Glutamatergic neuron (in vitro differentiated cells): ENCODE data around the gene ZNF579. TPM values are rescaled to one million over a fixed set of nuclear protein-coding genes. Genes with fewer than 3 reads are reported as not detected.

ENCODE experiments used
- DNase-seq: peaks from one replicate; pipeline ENCODE4 v3.0.0; 2022
- H3K27ac Mint-ChIP-seq: one replicate; pipeline ENCODE4 v1.8.0; 2020; ENCODE audit warnings: mild to moderate bottlenecking, mixed read lengths, inconsistent platforms; ENCODE audit not compliant: unreplicated experiment
- H3K27me3 Mint-ChIP-seq: one replicate; pipeline ENCODE4 v1.8.0; 2020; ENCODE audit warnings: mild to moderate bottlenecking, moderate library complexity, mixed read lengths, inconsistent platforms; ENCODE audit not compliant: unreplicated experiment
- H3K36me3 Mint-ChIP-seq: one replicate; pipeline ENCODE4 v1.8.0; 2020; ENCODE audit warnings: mild to moderate bottlenecking, mixed read lengths, inconsistent platforms; ENCODE audit not compliant: unreplicated experiment
- H3K4me1 Mint-ChIP-seq: one replicate; pipeline ENCODE4 v1.8.0; 2020; ENCODE audit warnings: mild to moderate bottlenecking, low read depth, mixed read lengths, inconsistent platforms; ENCODE audit not compliant: unreplicated experiment
- H3K4me3 Mint-ChIP-seq: one replicate; pipeline ENCODE4 v1.8.0; 2020; ENCODE audit warnings: mild to moderate bottlenecking, mixed read lengths, inconsistent platforms; ENCODE audit not compliant: unreplicated experiment
- H3K9me3 Mint-ChIP-seq: one replicate; pipeline ENCODE4 v1.8.0; 2020; ENCODE audit warnings: mild to moderate bottlenecking, moderate library complexity, mixed read lengths, inconsistent platforms; ENCODE audit not compliant: unreplicated experiment
- total RNA-seq: library from RNA; stranded (reverse); fragmentation: NEBNext Ultra II Directional; extraction: Animal tissue kit (Norgen Biotek cat#: 25700); gene quantifications from one replicate; pipeline ENCODE4 v1.2.1, GENCODE V29; 2021; ENCODE audit not compliant: unreplicated experiment
- TF ChIP-seq, protein P1 (sequence below): fragments of 200-600 bp; sonication (generic); IDR thresholded peaks from one replicate; pipeline ENCODE4 v1.5.0; 2021; ENCODE audit not compliant: partially characterized antibody, unreplicated experiment

Gene ZNF579
- total RNA-seq, 1 donor from 2014 or later = 48.9 TPM

DNA sequence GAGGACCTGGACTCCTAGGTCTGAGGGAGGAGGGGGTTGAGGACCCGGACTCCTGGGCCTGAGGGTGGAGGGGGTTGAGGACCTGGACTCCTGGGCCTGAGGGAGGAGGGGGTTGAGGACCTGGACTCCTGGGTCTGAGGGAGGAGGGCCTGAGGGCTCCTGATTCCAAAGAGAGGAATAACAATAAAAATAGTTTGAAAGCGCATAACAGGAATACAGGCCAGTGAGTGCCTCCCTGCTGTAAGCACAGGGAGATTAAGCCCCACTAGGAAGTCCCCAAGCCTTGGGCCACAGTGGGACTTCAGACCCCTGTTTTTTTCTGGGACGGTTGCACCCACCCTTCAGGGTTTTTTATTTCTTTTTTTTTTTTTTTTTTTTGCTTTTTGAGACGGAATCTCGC lies 42.5 kb downstream of the ZNF579 start:
- TF ChIP-seq, protein P1, sequence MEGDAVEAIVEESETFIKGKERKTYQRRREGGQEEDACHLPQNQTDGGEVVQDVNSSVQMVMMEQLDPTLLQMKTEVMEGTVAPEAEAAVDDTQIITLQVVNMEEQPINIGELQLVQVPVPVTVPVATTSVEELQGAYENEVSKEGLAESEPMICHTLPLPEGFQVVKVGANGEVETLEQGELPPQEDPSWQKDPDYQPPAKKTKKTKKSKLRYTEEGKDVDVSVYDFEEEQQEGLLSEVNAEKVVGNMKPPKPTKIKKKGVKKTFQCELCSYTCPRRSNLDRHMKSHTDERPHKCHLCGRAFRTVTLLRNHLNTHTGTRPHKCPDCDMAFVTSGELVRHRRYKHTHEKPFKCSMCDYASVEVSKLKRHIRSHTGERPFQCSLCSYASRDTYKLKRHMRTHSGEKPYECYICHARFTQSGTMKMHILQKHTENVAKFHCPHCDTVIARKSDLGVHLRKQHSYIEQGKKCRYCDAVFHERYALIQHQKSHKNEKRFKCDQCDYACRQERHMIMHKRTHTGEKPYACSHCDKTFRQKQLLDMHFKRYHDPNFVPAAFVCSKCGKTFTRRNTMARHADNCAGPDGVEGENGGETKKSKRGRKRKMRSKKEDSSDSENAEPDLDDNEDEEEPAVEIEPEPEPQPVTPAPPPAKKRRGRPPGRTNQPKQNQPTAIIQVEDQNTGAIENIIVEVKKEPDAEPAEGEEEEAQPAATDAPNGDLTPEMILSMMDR = no peak
- no peak for DNase-seq
- Mint-ChIP-seq H3K36me3 (peaks cover 11% of the 10 kb centered on the region), H3K4me3 (no peak overlapping the region), H3K9me3 (peaks cover 10% of the 10 kb centered on the region), H3K4me1 (peaks cover 8% of the 10 kb centered on the region), H3K27me3 (peaks cover 4% of the 10 kb centered on the region), H3K27ac (no peak overlapping the region)

DNA sequence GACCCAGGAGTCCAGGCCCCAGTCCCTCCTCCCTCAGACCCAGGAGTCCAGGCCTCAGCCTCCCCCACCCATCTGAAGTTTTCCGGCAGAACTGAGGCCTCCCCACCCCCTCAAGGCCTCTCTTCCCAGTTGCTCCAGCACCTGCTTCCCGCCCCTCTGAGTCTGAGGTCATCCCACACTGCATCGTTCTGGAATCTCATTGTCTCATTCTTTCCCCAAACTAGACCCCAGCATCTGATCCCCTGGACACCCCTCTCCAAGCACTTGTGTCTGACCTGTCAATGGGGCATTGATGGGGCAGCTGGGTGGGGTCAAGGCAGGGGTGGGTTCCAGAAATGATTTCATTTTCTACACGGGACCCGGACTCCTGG lies 42.9 kb downstream of the ZNF579 start:
- H3K36me3 Mint-ChIP-seq = peaks cover 11% of the 10 kb centered on the region
- no peak overlapping the region for H3K4me3 Mint-ChIP-seq
- peaks cover 10% of the 10 kb centered on the region for H3K9me3 Mint-ChIP-seq
- TF ChIP-seq, protein P1 = no peak
- H3K27me3 Mint-ChIP-seq = peaks cover 4% of the 10 kb centered on the region
- no peak for DNase-seq
- H3K4me1 Mint-ChIP-seq = peaks cover 8% of the 10 kb centered on the region
- H3K27ac Mint-ChIP-seq = no peak overlapping the region

DNA sequence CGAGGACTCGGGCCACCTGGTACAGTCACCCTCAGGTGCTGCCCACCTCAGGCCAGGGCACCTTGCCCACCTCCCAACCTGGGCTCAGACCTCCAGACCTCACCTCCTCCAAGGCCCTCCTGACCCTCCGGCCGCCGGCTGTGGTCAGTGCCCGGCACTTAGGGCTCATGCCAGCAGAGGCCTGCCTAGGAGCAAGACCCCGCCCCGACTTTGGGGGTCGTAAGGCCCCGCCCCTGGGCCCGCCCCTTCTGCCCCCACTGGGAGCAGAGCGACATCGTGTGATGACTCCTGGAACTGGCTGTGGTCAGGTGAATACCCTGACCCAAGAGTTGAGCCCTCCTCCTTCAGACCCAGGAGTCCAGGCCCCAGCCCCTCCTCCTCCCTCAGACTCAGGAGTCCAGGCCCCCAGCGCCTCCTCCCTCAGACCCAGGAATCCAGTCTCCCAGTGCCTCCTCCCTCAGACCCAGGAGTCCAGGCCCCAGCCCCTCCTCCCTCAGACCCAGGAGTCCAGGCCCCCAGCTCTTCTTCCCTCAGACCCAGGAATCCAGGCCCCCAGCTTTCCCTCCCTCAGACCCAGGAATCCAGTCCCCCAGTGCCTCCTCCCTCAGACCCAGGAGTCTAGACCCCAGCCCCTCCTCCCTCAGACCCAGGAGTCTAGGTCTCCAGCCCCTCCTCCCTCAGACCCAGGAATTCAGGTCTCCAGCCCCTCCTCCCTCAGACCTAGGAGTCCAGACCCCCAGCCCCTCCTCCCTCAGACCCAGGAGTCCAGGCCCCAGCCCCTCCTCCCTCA lies 43.5 kb downstream of the ZNF579 start, which contains the start of gene SBK2:
TSS of gene SBK2 (minus strand) at position 183 of the 790 bp plus-strand sequence. CDS start 839 bp downstream, outside the sequence.
- no peak within 1 kb of the TSS for H3K27ac Mint-ChIP-seq
- peaks cover 6% of the 10 kb centered on the region for H3K36me3 Mint-ChIP-seq
- DNase-seq = peak; percentile 64
- peaks cover 4% of the 10 kb centered on the region for H3K27me3 Mint-ChIP-seq
- H3K4me3 Mint-ChIP-seq = no peak within 1 kb of the TSS
- H3K9me3 Mint-ChIP-seq = peaks cover 8% of the 10 kb centered on the region
- TF ChIP-seq, protein P1 = no peak
- peaks cover 8% of the 10 kb centered on the region for H3K4me1 Mint-ChIP-seq

DNA sequence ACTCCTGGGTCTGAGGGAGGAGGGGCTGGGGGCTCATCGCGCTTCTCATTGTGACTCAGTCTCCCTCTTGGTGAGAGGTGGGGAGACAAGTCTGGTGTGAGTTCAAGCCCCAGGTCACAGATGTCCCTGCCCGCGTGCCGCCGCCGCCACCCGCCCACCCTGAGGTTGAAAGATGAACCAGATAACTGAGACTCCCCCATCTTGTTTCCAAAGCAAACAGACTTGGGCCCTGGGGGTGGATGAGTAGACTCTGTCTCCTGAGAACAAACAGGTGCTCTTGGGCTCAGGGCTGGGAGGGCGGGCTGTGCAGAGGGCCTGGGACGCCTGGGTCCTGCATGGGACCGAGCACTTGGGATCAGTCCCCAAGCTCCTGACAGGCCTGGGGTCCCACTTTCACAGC lies 44.3 kb downstream of the ZNF579 start:
- Mint-ChIP-seq H3K27ac (no peak overlapping the region), H3K4me1 (peaks cover 7% of the 10 kb centered on the region), H3K27me3 (peaks cover 4% of the 10 kb centered on the region), H3K9me3 (peaks cover 3% of the 10 kb centered on the region), H3K4me3 (no peak overlapping the region), H3K36me3 (no peaks in the 10 kb centered on the region)
- TF ChIP-seq, protein P1 = no peak
- DNase-seq = no peak

DNA sequence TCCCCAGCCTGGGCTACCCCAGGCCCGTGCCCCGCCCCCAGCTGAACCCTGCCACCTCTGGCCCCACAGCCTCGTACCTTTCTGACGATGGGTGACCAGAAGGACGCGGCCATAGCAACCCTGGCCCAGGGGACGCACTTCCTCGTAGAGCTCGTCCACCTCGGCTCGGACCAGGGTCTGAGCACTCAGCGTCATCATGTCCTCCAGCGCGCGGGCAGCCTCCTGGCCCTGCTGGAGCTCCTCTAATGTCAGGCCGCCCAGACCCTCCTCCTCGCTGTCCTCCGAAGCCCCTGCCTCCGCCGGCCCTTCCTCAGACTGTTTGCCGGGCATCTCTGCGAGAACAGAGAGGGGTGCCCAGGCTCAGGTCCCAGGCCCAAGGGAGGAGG lies 44.7 kb downstream of the ZNF579 start:
- Mint-ChIP-seq H3K4me1 (peaks cover 7% of the 10 kb centered on the region), H3K27ac (no peak overlapping the region), H3K9me3 (peaks cover 3% of the 10 kb centered on the region), H3K4me3 (no peak overlapping the region), H3K36me3 (no peaks in the 10 kb centered on the region), H3K27me3 (peaks cover 4% of the 10 kb centered on the region)
- no peak for DNase-seq
- TF ChIP-seq, protein P1 = no peak
